Left ventricle myocardium superior (tissue), 1 donor: ENCODE data around the gene PRIM2. TPM values are rescaled to one million over a fixed set of nuclear protein-coding genes. Genes with fewer than 3 reads are reported as not detected.
"Not testable (repeated sequence)": the region's sequence is repeated elsewhere in the genome, so short reads cannot be mapped to it uniquely, and the experiment has no call there.

Experiments used
- ATAC-seq: fragments of 200-7000 bp; cut with Tn5 transposase; one replicate; pipeline ENCODE4 v1.9.1; 2020; ENCODE audit warnings: mild to moderate bottlenecking, moderate library complexity
- DNase-seq: peaks from one replicate; pipeline ENCODE4 v3.0.0-alpha.2; 2020
- intact Hi-C: fragments of 100-400 bp; cut with micrococcal nuclease; formaldehyde crosslinking; loops from one replicate; pipeline ENCODE4 v1.11.0; 2022
- total RNA-seq: library from RNA; stranded (reverse); fragmentation: NEBNext Ultra II Directional; extraction: Animal tissue kit (Norgen Biotek cat#: 25700); gene quantifications from one replicate; pipeline ENCODE4 v1.2.1, GENCODE V29; 2021
- donor health status: DM: no; HTN: yes; CAD: no; lungs with severe emphysema.

The PRIM2 gene
- total RNA-seq, 1 donor from 2014 or later: 4.2 TPM

GRCh38 chr6:57305761-57306160, 11.7 kb upstream of the PRIM2 start:
- ATAC-seq (no peak), DNase-seq (no peak)
- intact Hi-C loops: no loop called here

- intact Hi-C loops: no loop called here
- no peak for DNase-seq
- no peak for ATAC-seq
These were observed 11.2 kb upstream of the PRIM2 start for GRCh38 chr6:57306273-57306672.

GRCh38 chr6:57307850-57308249, 9.6 kb upstream of the PRIM2 start:
- DNase-seq (no peak), ATAC-seq (no peak)
- intact Hi-C loops: no loop called here

- DNase-seq, ATAC-seq, intact Hi-C loops: not testable (repeated sequence)
These were observed 8.7 kb upstream of the PRIM2 start for GRCh38 chr6:57308755-57309154.

- not testable (repeated sequence) for ATAC-seq, DNase-seq
- intact Hi-C loops: loop anchor here (10.0 kb wide), 1 partner anchor 135 kb away; the partner anchor contains the start of gene BAG2
These were observed 7.2 kb upstream of the PRIM2 start for GRCh38 chr6:57310095-57310816.

- ATAC-seq (no peak), DNase-seq (no peak)
- intact Hi-C loops: loop anchor here (10.0 kb wide), 1 partner anchor 136 kb away; the partner anchor contains the start of gene BAG2
These were observed 6.6 kb upstream of the PRIM2 start for GRCh38 chr6:57310817-57311157.

GRCh38 chr6:57311300-57312003, 6.0 kb upstream of the PRIM2 start:
- intact Hi-C loops: loop anchor here (10.0 kb wide), 1 partner anchor 137 kb away; the partner anchor contains the start of gene BAG2
- not testable (repeated sequence) for ATAC-seq, DNase-seq

- DNase-seq (no peak), ATAC-seq (no peak)
- intact Hi-C loops: loop anchor here (10.0 kb wide), 1 partner anchor 137 kb away; the partner anchor contains the start of gene BAG2
These were observed 5.5 kb upstream of the PRIM2 start for GRCh38 chr6:57312004-57312345.

- intact Hi-C loops: loop anchor here (10.0 kb wide), 1 partner anchor 138 kb away; the partner anchor contains the start of gene BAG2
- no peak for ATAC-seq
- DNase-seq: no peak
These were observed 4.4 kb upstream of the PRIM2 start for GRCh38 chr6:57313009-57313408.

GRCh38 chr6:57313711-57314471, 3.5 kb upstream of the PRIM2 start:
- ATAC-seq: peak; percentile 17
- DNase-seq: no peak
- intact Hi-C loops: loop anchor here (10.0 kb wide), 1 partner anchor 139 kb away; the partner anchor contains the start of gene BAG2

GRCh38 chr6:57315111-57315510, 2.3 kb upstream of the PRIM2 start:
- no peak for ATAC-seq
- intact Hi-C loops: loop anchor here (10.0 kb wide), 1 partner anchor 140 kb away; the partner anchor contains the start of gene BAG2
- no peak for DNase-seq

GRCh38 chr6:57315851-57316250, 1.6 kb upstream of the PRIM2 start:
- no peak for DNase-seq
- ATAC-seq: no peak
- intact Hi-C loops: loop anchor here (2.0 to 10.0 kb wide), 2 partner anchors 141 to 411 kb away; partner anchors contain the start of gene BAG2

- ATAC-seq (peak; percentile 95), DNase-seq (peak; percentile 84)
- intact Hi-C loops: loop anchor here (2.0 to 10.0 kb wide), 2 partner anchors 142 to 412 kb away; partner anchors contain the start of gene BAG2
These were observed 810 bp upstream of the PRIM2 start for GRCh38 chr6:57316581-57317059.

- intact Hi-C loops: no loop called here
- DNase-seq (no peak), ATAC-seq (no peak)
These were observed 7.1 kb downstream of the PRIM2 start for GRCh38 chr6:57324538-57324937.

GRCh38 chr6:57327311-57327710, 9.9 kb downstream of the PRIM2 start:
- DNase-seq: no peak
- intact Hi-C loops: no loop called here
- ATAC-seq: no peak

GRCh38 chr6:57328074-57328473, 10.6 kb downstream of the PRIM2 start:
- ATAC-seq (no peak), DNase-seq (no peak)
- intact Hi-C loops: no loop called here

- DNase-seq (no peak), ATAC-seq (no peak)
- intact Hi-C loops: no loop called here
These were observed 12.5 kb downstream of the PRIM2 start for GRCh38 chr6:57329933-57330332.

GRCh38 chr6:57342148-57342669, 24.8 kb downstream of the PRIM2 start:
- ATAC-seq (no peak), DNase-seq (no peak)
- intact Hi-C loops: no loop called here

GRCh38 chr6:57343342-57343741, 25.9 kb downstream of the PRIM2 start:
- intact Hi-C loops, DNase-seq, ATAC-seq: not testable (repeated sequence)
